Measurements from ENCODE around the gene PPP1CA.

Gene PPP1CA

GRCh38 chr11:67433536-67434394, 32.1 kb upstream of the PPP1CA start:
- Histone ChIP-seq H2BK15ac (ENCODE audit: low read depth, poor library complexity, severe bottlenecking) (no peak overlapping the region), H3K79me1 (replicated peaks; ENCODE audit: low read length, poor library complexity, severe bottlenecking) (peaks cover 40% of the 10 kb centered on the region), H2BK120ac (ENCODE audit: low read depth, low read length) (no peak overlapping the region), H3K9ac (ENCODE audit: low read length) (no peak overlapping the region), H2BK12ac (ENCODE audit: low read length in 2 of 2) (no peak overlapping the region), H4K91ac (ENCODE audit: low read length) (no peak overlapping the region), H3K27ac (ENCODE audit: low read length, poor library complexity, severe bottlenecking) (no peak overlapping the region), H2AFZ (ENCODE audit: low read depth, low read length) (no peak overlapping the region), H3K36me3 (ENCODE audit: control insufficient read depth in 1 of 2, insufficient read depth in 2 of 2, low read depth in 1 of 2, low read length in 2 of 2) (peaks cover 62 to 79% of the 10 kb centered on the region in 2 experiments), H3K14ac (ENCODE audit: low read length in 2 of 2) (no peak overlapping the region), H3K23ac (ENCODE audit: low read length in 2 of 2) (no peak overlapping the region), H3K4me1 (ENCODE audit: control insufficient read depth, insufficient read depth, low read depth, low read length) (peaks cover 46% of the 10 kb centered on the region), H4K8ac (ENCODE audit: low read length) (no peak overlapping the region), H2BK5ac (ENCODE audit: low read depth, low read length, poor library complexity, severe bottlenecking) (no peak overlapping the region), H3K4ac (ENCODE audit: low read depth in 1 of 2, low read length in 2 of 2) (no peak overlapping the region), H3K9me3 (ENCODE audit: control insufficient read depth, low read length) (no peaks in the 10 kb centered on the region), H3K4me2 (ENCODE audit: low read length, poor library complexity, severe bottlenecking) (no peak overlapping the region), H3K4me3 (ENCODE audit: insufficient read depth in 1 of 2, low read depth in 1 of 2, low read length in 2 of 2) (no peak overlapping the region), H3K18ac (ENCODE audit: low read depth in 1 of 2, low read length in 2 of 2) (no peak overlapping the region), H2AK5ac (ENCODE audit: low read length, severe bottlenecking) (peak overlapping the region; percentile 41), H3K27me3 (ENCODE audit: control insufficient read depth in 1 of 2, insufficient read depth in 1 of 2, low read length in 2 of 2) (no peaks in the 10 kb centered on the region)
- 92% methylated on average over 22 of the region's 22 CpGs for WGBS
- DNase-seq: no peak

- Histone ChIP-seq H2BK12ac (ENCODE audit: low read length in 2 of 2) (no peak overlapping the region), H3K18ac (ENCODE audit: low read depth in 1 of 2, low read length in 2 of 2) (no peak overlapping the region), H4K91ac (ENCODE audit: low read length) (no peak overlapping the region), H3K4me1 (ENCODE audit: control insufficient read depth, insufficient read depth, low read depth, low read length) (peaks cover 40% of the 10 kb centered on the region), H3K79me1 (replicated peaks; ENCODE audit: low read length, poor library complexity, severe bottlenecking) (peaks cover 40% of the 10 kb centered on the region), H2BK120ac (ENCODE audit: low read depth, low read length) (no peak overlapping the region), H2AK5ac (ENCODE audit: low read length, severe bottlenecking) (no peak overlapping the region), H4K8ac (ENCODE audit: low read length) (no peak overlapping the region), H3K23ac (ENCODE audit: low read length in 2 of 2) (no peak overlapping the region), H3K4me3 (ENCODE audit: insufficient read depth in 1 of 2, low read depth in 1 of 2, low read length in 2 of 2) (no peak overlapping the region), H3K27ac (ENCODE audit: low read length, poor library complexity, severe bottlenecking) (no peak overlapping the region), H2BK15ac (ENCODE audit: low read depth, poor library complexity, severe bottlenecking) (no peak overlapping the region), H3K27me3 (ENCODE audit: control insufficient read depth in 1 of 2, insufficient read depth in 1 of 2, low read length in 2 of 2) (no peaks in the 10 kb centered on the region), H3K4ac (ENCODE audit: low read depth in 1 of 2, low read length in 2 of 2) (no peak overlapping the region), H3K9me3 (ENCODE audit: control insufficient read depth, low read length) (no peaks in the 10 kb centered on the region), H3K14ac (ENCODE audit: low read length in 2 of 2) (no peak overlapping the region), H3K36me3 (ENCODE audit: control insufficient read depth in 1 of 2, insufficient read depth in 2 of 2, low read depth in 1 of 2, low read length in 2 of 2) (peaks cover 59 to 70% of the 10 kb centered on the region in 2 experiments), H3K4me2 (ENCODE audit: low read length, poor library complexity, severe bottlenecking) (no peak overlapping the region), H2AFZ (ENCODE audit: low read depth, low read length) (no peak overlapping the region), H3K9ac (ENCODE audit: low read length) (no peak overlapping the region), H2BK5ac (ENCODE audit: low read depth, low read length, poor library complexity, severe bottlenecking) (no peak overlapping the region)
- WGBS: 95% methylated on average over 22 of the region's 22 CpGs
- DNase-seq: no peak
Measured at GRCh38 chr11:67432655-67433349, 31.1 kb upstream of the PPP1CA start.

GRCh38 chr11:67431346-67432249, 29.9 kb upstream of the PPP1CA start:
- no peak for DNase-seq
- Histone ChIP-seq H3K4me2 (ENCODE audit: low read length, poor library complexity, severe bottlenecking) (no peak overlapping the region), H3K14ac (ENCODE audit: low read length in 2 of 2) (no peak overlapping the region), H3K27me3 (ENCODE audit: control insufficient read depth in 1 of 2, insufficient read depth in 1 of 2, low read length in 2 of 2) (no peaks in the 10 kb centered on the region), H3K23ac (ENCODE audit: low read length in 2 of 2) (no peak overlapping the region), H3K4me3 (ENCODE audit: insufficient read depth in 1 of 2, low read depth in 1 of 2, low read length in 2 of 2) (no peak overlapping the region), H3K79me1 (replicated peaks; ENCODE audit: low read length, poor library complexity, severe bottlenecking) (peaks cover 40% of the 10 kb centered on the region), H3K36me3 (ENCODE audit: control insufficient read depth in 1 of 2, insufficient read depth in 2 of 2, low read depth in 1 of 2, low read length in 2 of 2) (peaks cover 53 to 64% of the 10 kb centered on the region in 2 experiments), H4K8ac (ENCODE audit: low read length) (no peak overlapping the region), H3K9me3 (ENCODE audit: control insufficient read depth, low read length) (no peaks in the 10 kb centered on the region), H2BK120ac (ENCODE audit: low read depth, low read length) (no peak overlapping the region), H3K4me1 (ENCODE audit: control insufficient read depth, insufficient read depth, low read depth, low read length) (peaks cover 30% of the 10 kb centered on the region), H2BK15ac (ENCODE audit: low read depth, poor library complexity, severe bottlenecking) (no peak overlapping the region), H3K27ac (ENCODE audit: low read length, poor library complexity, severe bottlenecking) (no peak overlapping the region), H4K91ac (ENCODE audit: low read length) (no peak overlapping the region), H3K18ac (ENCODE audit: low read depth in 1 of 2, low read length in 2 of 2) (no peak overlapping the region), H2BK5ac (ENCODE audit: low read depth, low read length, poor library complexity, severe bottlenecking) (no peak overlapping the region), H3K4ac (ENCODE audit: low read depth in 1 of 2, low read length in 2 of 2) (no peak overlapping the region), H2BK12ac (ENCODE audit: low read length in 2 of 2) (no peak overlapping the region), H3K9ac (ENCODE audit: low read length) (no peak overlapping the region), H2AK5ac (ENCODE audit: low read length, severe bottlenecking) (no peak overlapping the region), H2AFZ (ENCODE audit: low read depth, low read length) (no peak overlapping the region)
- 95% methylated on average over 20 of the region's 24 CpGs for WGBS

All from mesenchymal stem cell (in vitro differentiated cells and primary cell).